Measurements from ENCODE around the gene MGLL. TPM values are rescaled to one million over a fixed set of nuclear protein-coding genes. Genes with fewer than 3 reads are reported as not detected.

Gene MGLL
- total RNA-seq, 1 donor from 2014 or later: 2.5 TPM

GRCh38 chr3:127690823-127691452 lies 131.4 kb downstream of the MGLL start:
- no peak overlapping the region for H3K4me3 Mint-ChIP-seq
- H3K36me3 Mint-ChIP-seq: no peaks in the 10 kb centered on the region
- no peak for DNase-seq (ENCODE audit: low spot score in 2 of 2, unreplicated experiment in 2 of 2)
- no peaks in the 10 kb centered on the region for H3K27me3 Mint-ChIP-seq (ENCODE audit: low read depth)
- TF ChIP-seq CTCF (IDR thresholded peaks at IDR 0.05; ENCODE audit: unreplicated experiment): no peak
- peaks cover 13% of the 10 kb centered on the region for H3K4me1 Mint-ChIP-seq
- H3K27ac Mint-ChIP-seq: no peak overlapping the region
- H3K9me3 Mint-ChIP-seq: no peaks in the 10 kb centered on the region

- Mint-ChIP-seq H3K27ac (peak overlapping the region; percentile 93), H3K4me1 (peaks cover 13% of the 10 kb centered on the region), H3K4me3 (no peak overlapping the region), H3K36me3 (no peaks in the 10 kb centered on the region), H3K9me3 (no peaks in the 10 kb centered on the region), H3K27me3 (ENCODE audit: low read depth) (no peaks in the 10 kb centered on the region)
- no peak for DNase-seq (ENCODE audit: low spot score in 2 of 2, unreplicated experiment in 2 of 2)
- no peak for TF ChIP-seq CTCF (IDR thresholded peaks at IDR 0.05; ENCODE audit: unreplicated experiment)
Observed at GRCh38 chr3:127690106-127690505, 132.2 kb downstream of the MGLL start.

- Mint-ChIP-seq H3K27me3 (ENCODE audit: low read depth) (no peaks in the 10 kb centered on the region), H3K9me3 (no peaks in the 10 kb centered on the region), H3K4me1 (peaks cover 13% of the 10 kb centered on the region), H3K36me3 (no peaks in the 10 kb centered on the region), H3K27ac (peak overlapping the region; percentile 93), H3K4me3 (no peak overlapping the region)
- no peak for TF ChIP-seq CTCF (IDR thresholded peaks at IDR 0.05; ENCODE audit: unreplicated experiment)
- no peak for DNase-seq (ENCODE audit: low spot score in 2 of 2, unreplicated experiment in 2 of 2)
Observed at GRCh38 chr3:127689266-127689860, 133.0 kb downstream of the MGLL start.

- H3K4me1 Mint-ChIP-seq: peaks cover 13% of the 10 kb centered on the region
- H3K4me3 Mint-ChIP-seq: no peak overlapping the region
- TF ChIP-seq CTCF (IDR thresholded peaks at IDR 0.05; ENCODE audit: unreplicated experiment): no peak
- peak in 1 of 2 experiments; percentile 8 for DNase-seq (ENCODE audit: low spot score in 2 of 2, unreplicated experiment in 2 of 2)
- peak overlapping the region; percentile 39 for H3K27ac Mint-ChIP-seq
- no peaks in the 10 kb centered on the region for H3K36me3 Mint-ChIP-seq
- H3K9me3 Mint-ChIP-seq: no peaks in the 10 kb centered on the region
- no peaks in the 10 kb centered on the region for H3K27me3 Mint-ChIP-seq (ENCODE audit: low read depth)
Observed at GRCh38 chr3:127688416-127689265, 133.7 kb downstream of the MGLL start.

- H3K27ac Mint-ChIP-seq: peak overlapping the region; percentile 39
- no peak for TF ChIP-seq CTCF (IDR thresholded peaks at IDR 0.05; ENCODE audit: unreplicated experiment)
- H3K36me3 Mint-ChIP-seq: no peaks in the 10 kb centered on the region
- DNase-seq (ENCODE audit: low spot score in 2 of 2, unreplicated experiment in 2 of 2): no peak
- no peak overlapping the region for H3K4me3 Mint-ChIP-seq
- H3K27me3 Mint-ChIP-seq (ENCODE audit: low read depth): no peaks in the 10 kb centered on the region
- H3K4me1 Mint-ChIP-seq: peaks cover 13% of the 10 kb centered on the region
- no peaks in the 10 kb centered on the region for H3K9me3 Mint-ChIP-seq
Observed at GRCh38 chr3:127688022-127688415, 134.3 kb downstream of the MGLL start.

All from mesothelial cell of epicardium (in vitro differentiated cells).